ENCODE results near the gene AMZ2.
"Not testable (repeated sequence)": the region's sequence is repeated elsewhere in the genome, so short reads cannot be mapped to it uniquely, and the experiment has no call there.

Gene AMZ2, protein sequence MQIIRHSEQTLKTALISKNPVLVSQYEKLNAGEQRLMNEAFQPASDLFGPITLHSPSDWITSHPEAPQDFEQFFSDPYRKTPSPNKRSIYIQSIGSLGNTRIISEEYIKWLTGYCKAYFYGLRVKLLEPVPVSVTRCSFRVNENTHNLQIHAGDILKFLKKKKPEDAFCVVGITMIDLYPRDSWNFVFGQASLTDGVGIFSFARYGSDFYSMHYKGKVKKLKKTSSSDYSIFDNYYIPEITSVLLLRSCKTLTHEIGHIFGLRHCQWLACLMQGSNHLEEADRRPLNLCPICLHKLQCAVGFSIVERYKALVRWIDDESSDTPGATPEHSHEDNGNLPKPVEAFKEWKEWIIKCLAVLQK

GRCh38 chr17:68247445-68248198, at the start of gene AMZ2:
Gene AMZ2 (plus strand): TSS chr17:68248043. CDS start chr17:68250188, 2,145 bp downstream.
- DNase-seq: peak; percentile 93 to 98 (median 96)

DNA sequence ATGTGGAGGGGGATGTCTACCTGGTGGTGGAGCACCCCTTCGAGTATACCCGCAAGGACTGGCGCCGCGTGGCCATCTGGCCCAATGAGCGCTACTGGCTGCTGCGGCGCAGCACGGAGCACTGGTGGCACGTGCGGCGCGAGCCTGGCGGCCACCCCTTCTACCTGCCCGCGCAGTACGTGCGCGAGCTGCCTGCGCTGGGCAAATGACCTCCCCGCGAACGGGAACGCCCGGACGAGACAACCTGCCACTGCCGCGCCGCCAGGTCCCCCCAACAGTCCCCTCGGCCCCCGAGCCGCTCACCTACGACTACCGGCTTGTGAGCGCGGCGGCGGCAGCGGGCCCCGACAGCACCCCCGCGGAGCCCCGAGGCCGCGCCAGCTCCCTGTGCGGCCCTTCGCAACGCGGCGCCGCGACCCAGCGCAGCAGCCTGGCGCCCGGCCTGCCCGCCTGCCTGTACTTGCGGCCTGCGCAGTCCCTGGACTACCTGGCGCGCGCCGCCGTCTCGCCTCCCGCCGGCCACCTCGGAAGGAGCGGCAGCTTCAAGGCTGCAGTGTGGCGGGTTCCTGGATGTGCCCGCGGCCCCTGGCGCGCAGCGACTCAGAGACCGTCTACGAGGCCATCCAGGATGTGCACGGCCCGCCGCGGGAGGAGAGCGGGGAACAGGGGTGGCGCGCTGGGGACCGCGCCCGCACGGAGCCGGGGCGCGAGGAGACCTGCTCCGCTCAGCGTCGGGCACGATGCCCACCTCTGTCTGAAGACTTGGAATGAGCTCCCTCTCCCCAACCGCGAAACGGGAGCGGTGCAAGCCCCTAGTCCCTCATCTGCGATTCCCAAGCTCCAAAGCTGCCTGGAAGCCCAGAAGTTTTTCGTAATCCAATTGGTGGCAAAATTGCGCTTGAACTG, 48.7 kb upstream of the AMZ2 start:
- peak in 3 of 6 experiments; percentile 22 to 49 (median 37) for DNase-seq

DNA sequence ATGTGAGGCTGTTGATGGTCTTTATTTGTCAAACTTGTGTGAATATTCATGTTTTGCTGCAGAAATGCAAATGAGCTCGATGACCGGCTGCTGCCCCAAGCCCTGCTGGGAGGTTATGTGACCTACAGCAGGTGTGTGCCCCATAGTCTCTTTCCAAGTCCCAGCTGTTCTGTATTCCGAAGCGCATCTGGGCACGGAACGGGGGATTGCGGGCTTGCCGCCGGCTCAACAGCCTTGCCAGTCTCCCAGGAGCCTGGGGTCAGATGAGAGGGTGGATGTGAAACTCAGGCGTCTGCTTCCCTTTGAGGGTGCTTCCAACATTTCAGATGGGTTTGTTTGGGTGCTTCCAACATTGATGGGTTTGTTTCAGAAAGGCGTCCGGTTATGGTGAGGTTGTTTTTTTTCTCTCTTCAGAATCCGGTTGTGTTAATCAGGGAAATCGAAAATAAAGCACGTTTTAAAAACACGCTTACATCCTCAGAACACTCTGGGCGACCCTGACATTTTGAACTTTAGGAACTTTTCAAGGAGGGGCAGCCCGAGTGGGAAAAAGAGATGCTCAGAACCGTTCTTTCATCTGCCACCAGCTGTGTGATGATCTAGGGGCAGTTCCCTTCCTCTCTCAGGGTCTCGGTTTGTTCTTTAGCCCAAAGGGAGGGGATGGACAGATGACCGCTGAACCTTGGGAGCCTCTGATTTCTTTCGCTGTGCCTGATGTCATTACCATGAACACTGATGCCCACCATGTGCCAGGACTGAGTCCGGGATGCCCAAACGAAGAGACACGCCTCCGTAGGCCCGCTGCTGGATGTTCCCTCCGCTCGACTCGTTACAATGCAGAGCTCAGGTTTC, 47.8 kb upstream of the AMZ2 start:
- DNase-seq: peak in 2 of 6 experiments; percentile 19 to 58

DNA sequence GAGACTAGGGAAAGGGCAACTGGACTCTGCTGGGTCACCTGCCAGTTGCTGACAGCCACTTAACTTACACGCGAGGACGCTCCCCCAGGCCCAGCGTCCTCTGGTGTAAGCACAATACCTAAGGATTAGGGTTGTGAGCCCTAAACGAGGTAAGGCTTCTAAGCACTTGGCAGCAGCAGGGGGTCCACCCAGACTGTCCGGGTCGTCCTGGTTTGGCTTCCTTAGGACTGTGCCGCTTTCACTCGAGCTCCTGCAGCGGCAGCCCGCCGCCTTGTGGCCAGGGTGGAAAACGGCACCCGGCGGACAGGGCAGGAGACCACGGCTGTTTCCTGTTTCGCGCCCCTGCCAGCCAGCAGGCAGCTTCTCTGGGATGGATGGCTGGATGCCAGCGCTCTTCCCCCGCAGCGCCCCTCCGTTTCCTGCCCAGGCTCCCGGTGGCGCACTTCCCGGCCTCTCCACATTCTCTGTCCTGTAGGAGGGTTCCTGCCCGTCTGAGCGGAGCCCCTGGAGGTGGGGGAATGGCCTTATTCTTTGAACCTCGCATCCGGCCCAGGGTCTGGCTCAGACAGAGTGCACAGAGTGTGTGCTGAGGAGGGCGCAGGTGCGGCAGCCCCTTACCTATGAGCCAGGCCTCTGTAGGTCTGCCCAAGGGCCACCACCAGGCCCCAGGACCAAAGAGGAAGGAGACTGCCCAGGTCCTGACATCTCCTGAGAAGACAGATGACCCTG, 47.0 kb upstream of the AMZ2 start:
- peak; percentile 33 to 72 (median 60) for DNase-seq

- DNase-seq: peak in 1 of 6 experiments; percentile 16
These were observed 46.4 kb upstream of the AMZ2 start for GRCh38 chr17:68201418-68201771.

- DNase-seq: not testable (repeated sequence)
These were observed 45.5 kb upstream of the AMZ2 start for GRCh38 chr17:68202321-68202720.

GRCh38 chr17:68204736-68205135, 43.1 kb upstream of the AMZ2 start:
- no peak for DNase-seq

DNA sequence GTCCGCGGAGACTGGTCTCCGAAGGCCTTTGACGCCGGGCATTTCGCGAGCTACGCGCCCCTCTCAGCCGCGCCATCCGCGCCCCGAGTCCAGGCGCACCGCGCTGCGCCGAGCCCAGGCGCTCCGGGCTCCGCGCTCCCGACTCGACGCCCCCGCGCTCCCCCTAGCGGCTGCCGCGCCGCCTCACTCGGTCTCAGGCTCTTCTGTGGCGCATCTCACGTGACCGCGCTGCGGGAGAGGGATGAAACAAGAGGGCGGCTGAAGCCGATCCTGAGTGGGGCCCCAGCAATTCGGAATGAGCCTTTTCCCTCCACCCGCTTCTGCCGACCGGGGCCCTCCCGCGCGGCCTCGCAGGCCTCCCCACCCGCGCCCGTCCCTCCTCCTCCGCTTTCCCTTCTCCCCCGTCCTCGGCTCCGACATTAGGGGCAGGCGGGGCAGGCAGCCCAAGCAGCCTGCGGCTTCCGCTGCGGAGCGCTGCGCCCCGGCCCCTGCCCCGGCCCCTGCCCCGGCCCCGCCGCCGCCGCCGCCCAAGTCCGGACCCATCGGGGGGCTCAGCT, 42.5 kb upstream of the AMZ2 start:
- DNase-seq: peak; percentile 78 to 89 (median 85)

GRCh38 chr17:68205808-68206720, 41.8 kb upstream of the AMZ2 start:
- DNase-seq: peak in 5 of 6 experiments; percentile 37 to 65 (median 61)

DNA sequence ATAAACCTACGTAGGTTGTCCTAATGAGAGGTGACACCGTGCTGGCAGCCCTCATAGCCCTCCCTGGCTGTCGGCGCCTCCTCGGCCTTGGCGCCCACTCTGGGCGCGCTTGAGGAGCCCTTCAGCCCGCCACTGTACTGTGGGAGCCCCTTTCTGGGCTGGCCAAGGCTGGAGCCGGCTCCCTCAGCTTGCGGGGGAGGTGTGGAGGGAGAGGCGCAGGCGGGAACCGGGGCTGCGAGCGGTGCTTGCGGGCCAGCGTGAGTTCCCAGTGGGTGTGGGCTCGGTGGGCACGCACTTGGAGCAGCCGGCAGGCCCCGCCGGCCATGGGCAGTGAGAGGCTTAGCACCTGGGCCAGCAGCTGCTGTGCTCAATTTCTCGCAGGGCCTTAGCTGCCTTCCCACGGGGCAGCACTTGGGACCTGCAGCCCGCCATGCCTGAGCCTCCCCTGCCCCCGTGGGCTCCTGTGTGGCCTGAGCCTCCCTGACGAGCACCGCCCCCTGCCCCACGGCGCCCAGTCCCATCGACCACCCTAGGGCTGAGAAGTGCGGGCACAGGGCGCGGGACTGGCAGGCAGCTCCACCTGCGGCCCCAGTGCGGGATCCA, 40.1 kb upstream of the AMZ2 start:
- no peak for DNase-seq

DNA sequence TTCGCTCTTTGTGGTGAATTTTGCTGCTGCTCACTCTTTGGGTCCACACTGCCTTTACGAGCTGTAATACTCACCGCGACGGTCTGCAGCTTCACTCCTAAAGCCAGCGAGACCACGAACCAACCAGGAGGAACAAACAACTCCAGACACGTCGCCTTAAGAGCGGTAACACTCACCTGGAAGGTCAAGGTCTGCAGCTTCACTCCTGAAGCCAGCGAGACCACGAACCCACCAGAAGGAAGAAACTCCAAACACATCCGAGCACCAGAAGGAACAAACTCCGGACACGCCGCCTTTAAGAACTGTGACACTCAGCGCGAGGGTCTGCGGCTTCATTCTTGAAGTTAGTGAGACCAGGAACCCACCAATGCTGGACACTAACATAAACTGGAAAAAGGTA, 39.2 kb upstream of the AMZ2 start:
- not testable (repeated sequence) for DNase-seq

DNA sequence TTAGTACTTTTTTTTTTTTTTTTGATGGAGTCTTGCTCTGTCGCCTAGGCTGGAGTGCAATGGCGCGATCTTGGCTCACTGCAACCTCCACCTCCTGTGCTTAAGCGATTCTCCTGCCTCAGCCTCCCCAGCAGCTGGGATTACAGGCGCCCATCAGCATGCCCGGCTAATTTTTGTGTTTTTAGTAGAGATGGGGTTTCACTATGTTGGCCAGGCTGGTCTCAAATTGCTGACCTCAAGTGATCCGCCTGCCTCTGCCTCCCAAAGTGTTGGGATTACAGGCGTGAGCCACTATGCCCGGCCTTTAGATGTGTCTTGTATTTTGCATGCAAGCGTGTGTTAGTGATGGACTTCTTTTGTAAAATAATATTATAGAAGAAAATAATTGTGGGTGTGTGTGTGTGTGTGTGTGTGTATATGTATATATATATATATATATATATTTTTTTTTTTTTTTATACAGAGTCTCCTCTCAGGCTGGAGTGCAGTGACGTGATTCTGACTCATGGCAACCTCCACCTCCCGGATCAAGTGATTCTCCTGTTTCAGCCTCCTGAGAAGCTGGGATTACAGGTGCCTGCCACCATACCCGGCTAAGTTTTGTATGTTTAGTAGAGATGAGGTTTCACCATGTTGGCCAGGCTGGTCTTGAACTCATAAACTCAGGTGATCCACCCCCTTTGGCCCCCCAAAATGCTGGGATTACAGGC, 38.5 kb upstream of the AMZ2 start:
- DNase-seq: not testable (repeated sequence)

- no peak for DNase-seq
These were observed 37.1 kb upstream of the AMZ2 start for GRCh38 chr17:68210570-68211315.

DNA sequence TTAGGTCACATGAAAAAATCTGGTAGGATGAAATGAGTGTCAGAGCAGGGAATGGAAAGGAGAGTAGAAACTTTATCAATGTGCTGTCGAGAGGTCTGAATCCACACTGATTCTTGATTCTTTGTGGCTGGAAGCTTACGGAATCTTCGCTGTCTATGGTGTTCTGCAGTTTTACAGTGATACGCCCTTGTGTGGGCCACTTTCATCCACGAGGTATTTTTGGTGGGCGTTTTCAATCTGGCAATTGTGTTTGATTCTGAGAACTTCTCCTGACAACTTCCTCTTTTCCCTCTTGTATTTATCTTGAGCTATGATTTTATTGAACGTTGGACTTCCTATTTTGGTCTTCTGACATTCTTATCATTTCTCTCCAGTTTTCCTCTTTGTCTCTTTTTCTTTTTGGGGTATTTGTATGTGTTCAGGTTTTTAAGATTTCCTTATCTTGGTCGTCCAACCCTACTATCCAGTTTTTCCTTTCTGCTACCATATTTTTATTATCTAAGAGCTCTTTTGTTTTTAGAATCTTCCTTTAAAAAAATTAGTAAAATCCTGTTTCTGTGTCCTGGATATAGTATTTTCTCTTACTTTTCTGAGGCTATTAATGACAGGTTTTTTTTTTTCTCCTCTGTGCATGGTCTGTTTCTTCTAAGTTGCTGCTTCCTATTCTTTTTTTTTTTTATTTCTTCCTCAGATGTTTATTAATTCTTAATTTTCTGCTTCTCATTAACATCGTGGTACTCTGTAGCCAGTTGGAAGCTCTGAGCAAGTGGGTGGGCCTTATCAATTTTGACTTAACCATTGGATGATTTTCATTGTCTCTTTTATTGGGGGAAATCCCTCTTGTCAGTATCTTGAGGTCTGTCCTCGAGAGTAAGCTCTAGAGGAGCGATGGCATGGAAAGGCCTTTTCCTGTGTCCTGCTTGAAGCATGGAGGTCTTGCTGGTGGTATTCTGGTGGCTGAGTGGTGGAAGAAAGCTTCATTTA, 34.1 kb upstream of the AMZ2 start:
- not testable (repeated sequence) for DNase-seq

DNA sequence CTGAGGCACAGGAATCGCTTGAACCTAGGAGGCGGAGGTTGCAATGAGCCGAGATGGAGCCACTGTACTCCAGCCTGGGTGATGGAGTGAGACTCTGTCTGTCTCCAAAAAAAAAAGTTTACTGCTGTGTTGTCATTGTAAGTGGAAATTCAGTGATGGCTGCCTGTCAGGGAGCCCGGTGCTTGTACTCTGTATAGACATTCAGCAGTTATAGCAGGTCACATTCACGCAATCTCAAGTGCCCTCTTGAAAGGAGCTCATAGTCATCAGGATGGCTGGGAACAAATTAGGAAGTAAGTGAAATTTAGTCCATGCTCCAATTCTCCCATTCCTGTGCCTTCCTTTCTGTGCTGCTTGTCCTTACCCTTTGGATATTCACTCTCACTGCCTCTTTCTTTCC, 32.4 kb upstream of the AMZ2 start:
- DNase-seq: not testable (repeated sequence)

- DNase-seq: not testable (repeated sequence)
These were observed 28.4 kb upstream of the AMZ2 start for GRCh38 chr17:68219429-68219828.

- DNase-seq: not testable (repeated sequence)
These were observed 27.7 kb upstream of the AMZ2 start for GRCh38 chr17:68220186-68220585.

Data from stimulated activated naive CD4-positive, alpha-beta T cell (primary cell).